Mesenchymal stem cell (in vitro differentiated cells and primary cell): ENCODE results near the gene TRPT1.

Source experiments
- DNase-seq: peaks from one replicate; pipeline ENCODE4 v3.0.0-alpha.2; 2013
- H2AFZ ChIP-seq: one replicate; pipeline ENCODE4 v1.6.1; 2013; ENCODE audit warnings: low read depth, mild to moderate bottlenecking, control low read depth, inconsistent platforms, low read length, moderate library complexity
- H2AK5ac ChIP-seq: 2 replicates; pipeline ENCODE4 v1.6.1; 2013; ENCODE audit warnings: low read length, moderate library complexity, mild to moderate bottlenecking, inconsistent platforms; ENCODE audit not compliant: severe bottlenecking
- H2BK120ac ChIP-seq: one replicate; pipeline ENCODE4 v1.6.1; 2013; ENCODE audit warnings: low read depth, mild to moderate bottlenecking, inconsistent platforms, low read length, moderate library complexity
- H2BK12ac ChIP-seq, 2 experiments: one replicate each; pipeline ENCODE4 v1.6.1; 2013; ENCODE audit warnings: inconsistent platforms in 2 of 2, low read length in 2 of 2, mild to moderate bottlenecking in 2 of 2, moderate library complexity in 2 of 2, control low read depth in 1 of 2
- H2BK15ac ChIP-seq: one replicate; pipeline ENCODE4 v1.6.1; 2013; ENCODE audit warnings: mild to moderate bottlenecking, low read depth, inconsistent platforms; ENCODE audit not compliant: poor library complexity, severe bottlenecking
- H2BK5ac ChIP-seq: 2 replicates; pipeline ENCODE4 v1.6.1; 2013; ENCODE audit warnings: low read depth, mild to moderate bottlenecking, low read length, control low read depth, inconsistent platforms; ENCODE audit not compliant: poor library complexity, severe bottlenecking
- H3K14ac ChIP-seq, 2 experiments: one replicate each; pipeline ENCODE4 v1.6.1; 2013; ENCODE audit warnings: inconsistent platforms in 2 of 2, low read length in 2 of 2, control low read depth in 1 of 2, mild to moderate bottlenecking in 1 of 2, moderate library complexity in 1 of 2
- H3K18ac ChIP-seq, 2 experiments: one replicate each; pipeline ENCODE4 v1.6.1; 2013; ENCODE audit warnings: inconsistent platforms in 2 of 2, low read length in 2 of 2, control low read depth in 1 of 2, low read depth in 1 of 2, mild to moderate bottlenecking in 1 of 2
- H3K23ac ChIP-seq, 2 experiments: one replicate each; pipeline ENCODE4 v1.6.1; 2013; ENCODE audit warnings: inconsistent platforms in 2 of 2, low read length in 2 of 2, mild to moderate bottlenecking in 2 of 2, moderate library complexity in 2 of 2, control low read depth in 1 of 2
- H3K27ac ChIP-seq: 2 replicates; pipeline ENCODE4 v1.5.1; 2013; ENCODE audit warnings: mild to moderate bottlenecking, moderate library complexity, low read length, control low read depth, inconsistent platforms; ENCODE audit not compliant: poor library complexity, severe bottlenecking
- H3K27me3 ChIP-seq, 2 experiments: 2 replicates each; pipeline versions ENCODE4 v1.6.1 to v1.7.0; 2013; ENCODE audit warnings: low read length in 2 of 2, mild to moderate bottlenecking in 2 of 2, moderate library complexity in 2 of 2, control low read depth in 1 of 2, inconsistent platforms in 1 of 2; ENCODE audit not compliant: control insufficient read depth in 1 of 2, insufficient read depth in 1 of 2
- H3K36me3 ChIP-seq, 2 experiments: 2 replicates each; pipeline versions ENCODE4 v1.6.1 to v1.7.0; 2013; ENCODE audit warnings: low read length in 2 of 2, control low read depth in 1 of 2, inconsistent platforms in 1 of 2, low read depth in 1 of 2, mild to moderate bottlenecking in 1 of 2; ENCODE audit not compliant: insufficient read depth in 2 of 2, control insufficient read depth in 1 of 2
- H3K4ac ChIP-seq, 2 experiments: one replicate each; pipeline ENCODE4 v1.6.1; 2013; ENCODE audit warnings: inconsistent platforms in 2 of 2, low read length in 2 of 2, mild to moderate bottlenecking in 2 of 2, moderate library complexity in 2 of 2, control low read depth in 1 of 2, low read depth in 1 of 2
- H3K4me1 ChIP-seq: 2 replicates; pipeline ENCODE4 v1.6.1; 2013; ENCODE audit warnings: low read depth, low read length, control low read depth; ENCODE audit not compliant: control insufficient read depth, insufficient read depth
- H3K4me2 ChIP-seq: 2 replicates; pipeline ENCODE4 v1.6.1; 2013; ENCODE audit warnings: low read length, mild to moderate bottlenecking, inconsistent platforms; ENCODE audit not compliant: poor library complexity, severe bottlenecking
- H3K4me3 ChIP-seq, 2 experiments: 2 replicates each; pipeline versions ENCODE4 v1.5.1 to v1.7.0; 2013; ENCODE audit warnings: low read length in 2 of 2, mild to moderate bottlenecking in 2 of 2, control low read depth in 1 of 2, low read depth in 1 of 2; ENCODE audit not compliant: insufficient read depth in 1 of 2
- H3K79me1 ChIP-seq: replicated peaks from 2 replicates; pipeline ENCODE4 v1.6.1; 2013; ENCODE audit warnings: mild to moderate bottlenecking, control low read depth, low read length, inconsistent platforms; ENCODE audit not compliant: poor library complexity, severe bottlenecking
- H3K9ac ChIP-seq: 2 replicates; pipeline ENCODE4 v1.7.0; 2013; ENCODE audit warnings: mild to moderate bottlenecking, low read length, moderate library complexity
- H3K9me3 ChIP-seq: 2 replicates; pipeline ENCODE4 v1.7.0; 2013; ENCODE audit warnings: mild to moderate bottlenecking, low read length; ENCODE audit not compliant: control insufficient read depth
- H4K8ac ChIP-seq: one replicate; pipeline ENCODE4 v1.6.1; 2013; ENCODE audit warnings: inconsistent platforms, mild to moderate bottlenecking, low read length, moderate library complexity
- H4K91ac ChIP-seq: one replicate; pipeline ENCODE4 v1.6.1; 2013; ENCODE audit warnings: mild to moderate bottlenecking, low read length, inconsistent platforms
- WGBS: methylation state at CpG from one replicate; pipeline ENCODE4 v1.1.7; 2013; ENCODE audit warnings: mixed read lengths; 5-methylcytosine and 5-hydroxymethylcytosine counted together

TRPT1 gene

DNA sequence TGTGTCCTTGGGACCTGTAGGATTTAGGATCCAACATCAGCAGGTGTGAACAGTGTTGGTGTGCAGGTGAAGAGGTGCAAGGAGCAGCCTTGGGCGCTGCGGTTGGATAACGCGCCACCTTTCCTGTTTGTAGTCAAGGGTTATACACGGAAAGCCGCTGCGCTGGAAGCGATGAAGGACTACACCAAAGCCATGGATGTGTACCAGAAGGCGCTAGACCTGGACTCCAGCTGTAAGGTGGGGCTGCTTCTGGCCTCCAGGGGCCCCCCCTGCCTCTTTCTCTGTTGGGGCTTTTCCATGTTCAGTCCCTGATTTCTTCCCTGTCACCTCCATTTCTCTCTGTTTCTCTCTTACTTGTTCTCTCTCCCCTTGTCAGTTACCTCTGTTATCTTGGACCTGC, 23.0 kb downstream of the TRPT1 start:
- H2BK12ac ChIP-seq = no peak overlapping the region
- no peak overlapping the region for H2BK15ac ChIP-seq
- H2BK5ac ChIP-seq = no peak overlapping the region
- H3K4me3 ChIP-seq = no peak overlapping the region
- WGBS = 96% methylated on average over 9 of the region's 9 CpGs
- H3K27ac ChIP-seq = no peak overlapping the region
- H2AFZ ChIP-seq = no peak overlapping the region
- no peak overlapping the region for H3K14ac ChIP-seq
- H4K91ac ChIP-seq = no peak overlapping the region
- H3K23ac ChIP-seq = no peak overlapping the region
- no peak overlapping the region for H3K9ac ChIP-seq
- DNase-seq = no peak
- peaks cover 19% of the 10 kb centered on the region for H3K79me1 ChIP-seq
- H3K4ac ChIP-seq = no peak overlapping the region
- peaks cover 73% of the 10 kb centered on the region in 2 experiments for H3K36me3 ChIP-seq
- no peaks in the 10 kb centered on the region for H3K9me3 ChIP-seq
- H3K27me3 ChIP-seq = no peaks in the 10 kb centered on the region
- H3K18ac ChIP-seq = no peak overlapping the region
- H3K4me1 ChIP-seq = peaks cover 24% of the 10 kb centered on the region
- no peak overlapping the region for H2BK120ac ChIP-seq
- no peak overlapping the region for H3K4me2 ChIP-seq
- H4K8ac ChIP-seq = no peak overlapping the region
- no peak overlapping the region for H2AK5ac ChIP-seq

DNA sequence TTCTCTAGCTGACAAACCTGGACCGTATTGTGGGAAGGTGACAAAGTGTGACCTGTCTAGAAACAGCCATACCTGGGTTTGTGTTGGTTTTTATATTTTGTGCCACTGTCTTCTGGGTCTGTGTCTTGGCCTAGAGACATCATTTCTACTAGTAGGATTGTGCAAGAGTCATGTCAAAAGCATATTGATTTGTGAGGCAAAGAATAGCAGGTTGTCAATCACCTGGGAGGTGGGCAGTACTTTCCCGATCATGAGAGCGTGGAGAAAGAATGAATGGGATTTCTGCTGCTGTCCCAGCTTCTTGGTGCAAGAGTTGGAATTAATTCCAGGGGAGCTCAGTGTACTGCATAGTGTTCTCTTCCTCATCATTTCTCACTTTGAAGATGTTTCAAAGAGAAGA, 24.4 kb downstream of the TRPT1 start:
- Histone ChIP-seq H2BK15ac (no peak overlapping the region), H3K27me3 (no peaks in the 10 kb centered on the region), H3K36me3 (peaks cover 76 to 84% of the 10 kb centered on the region in 2 experiments), H4K8ac (no peak overlapping the region), H3K9ac (no peak overlapping the region), H3K14ac (no peak overlapping the region), H2BK120ac (no peak overlapping the region), H2BK5ac (no peak overlapping the region), H3K27ac (no peak overlapping the region), H2AK5ac (no peak overlapping the region), H2BK12ac (no peak overlapping the region), H3K79me1 (peaks cover 14% of the 10 kb centered on the region), H2AFZ (no peak overlapping the region), H3K9me3 (no peaks in the 10 kb centered on the region), H3K4me1 (peaks cover 9% of the 10 kb centered on the region), H3K4me3 (no peak overlapping the region), H4K91ac (no peak overlapping the region), H3K18ac (no peak overlapping the region), H3K23ac (no peak overlapping the region), H3K4ac (no peak overlapping the region), H3K4me2 (no peak overlapping the region)
- no peak for DNase-seq
- WGBS = 92% methylated on average over 3 of the region's 3 CpGs

DNA sequence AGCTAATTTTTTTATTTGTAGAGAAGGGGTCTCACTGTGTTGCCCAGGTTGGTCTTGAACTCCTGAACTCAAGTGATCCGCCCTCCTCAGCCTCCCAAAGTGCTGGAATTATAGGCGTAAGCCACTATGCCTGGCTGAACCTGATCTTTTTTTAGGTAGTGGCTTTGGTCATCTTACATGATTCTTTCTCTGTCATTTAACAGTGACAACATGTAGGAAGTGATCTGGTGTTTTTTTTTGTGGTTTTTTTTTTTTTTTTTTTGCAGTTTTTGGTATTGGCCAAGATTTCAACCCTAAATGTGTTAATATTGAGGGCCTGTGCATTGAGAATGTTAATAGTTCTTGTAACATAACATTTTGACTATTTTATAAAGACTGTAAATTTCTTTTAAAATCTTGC, 27.5 kb downstream of the TRPT1 start:
- Histone ChIP-seq H4K91ac (no peak overlapping the region), H2AFZ (no peak overlapping the region), H3K9ac (no peak overlapping the region), H3K9me3 (no peaks in the 10 kb centered on the region), H3K18ac (no peak overlapping the region), H2BK15ac (no peak overlapping the region), H3K4me2 (no peak overlapping the region), H2BK5ac (no peak overlapping the region), H3K27me3 (no peaks in the 10 kb centered on the region), H3K79me1 (peaks cover 16% of the 10 kb centered on the region), H3K27ac (no peak overlapping the region), H3K14ac (no peak overlapping the region), H3K4ac (no peak overlapping the region), H2BK120ac (no peak overlapping the region), H2BK12ac (no peak overlapping the region), H3K4me3 (no peak overlapping the region), H4K8ac (no peak overlapping the region), H2AK5ac (no peak overlapping the region), H3K36me3 (peaks cover 77 to 91% of the 10 kb centered on the region in 2 experiments), H3K23ac (no peak overlapping the region), H3K4me1 (no peaks in the 10 kb centered on the region)
- WGBS = 100% methylated on average over 2 of the region's 2 CpGs
- DNase-seq = no peak

DNA sequence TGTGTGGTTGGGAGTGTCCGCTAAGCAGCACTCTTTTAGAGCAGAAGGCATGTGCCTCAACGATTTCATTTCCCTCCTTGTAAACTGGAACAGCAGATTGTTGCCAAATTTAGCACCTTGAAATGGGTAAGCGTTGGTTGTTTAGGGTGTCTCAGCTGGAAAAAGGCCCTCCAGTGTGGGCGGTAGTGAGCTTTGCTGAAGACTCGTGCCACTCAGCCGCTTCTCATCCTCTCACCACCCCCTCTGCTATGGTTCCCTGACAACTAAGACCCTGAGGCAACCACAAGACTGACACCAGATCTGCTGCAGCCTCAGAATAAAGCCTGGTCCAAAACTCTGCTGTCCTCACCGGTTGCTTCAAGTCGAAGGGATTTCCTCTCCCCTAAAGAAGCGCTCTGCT, 29.4 kb downstream of the TRPT1 start:
- Histone ChIP-seq H3K9me3 (no peaks in the 10 kb centered on the region), H3K9ac (no peak overlapping the region), H2BK5ac (no peak overlapping the region), H3K23ac (no peak overlapping the region), H3K27ac (no peak overlapping the region), H3K4me3 (no peak overlapping the region), H4K91ac (no peak overlapping the region), H2AFZ (no peak overlapping the region), H3K36me3 (peaks cover 78 to 87% of the 10 kb centered on the region in 2 experiments), H3K4me2 (no peak overlapping the region), H3K27me3 (no peaks in the 10 kb centered on the region), H2BK15ac (no peak overlapping the region), H2AK5ac (no peak overlapping the region), H2BK120ac (no peak overlapping the region), H3K4ac (no peak overlapping the region), H3K14ac (no peak overlapping the region), H4K8ac (no peak overlapping the region), H3K4me1 (peaks cover 2% of the 10 kb centered on the region), H3K79me1 (peaks cover 17% of the 10 kb centered on the region), H3K18ac (no peak overlapping the region), H2BK12ac (no peak overlapping the region)
- 94% methylated on average over 9 of the region's 9 CpGs for WGBS
- DNase-seq = no peak
